HG03442 (cell line): ENCODE results near the gene KCNJ8.

Source experiments
- ATAC-seq: cut with Tn5 transposase; IDR thresholded peaks from one replicate; pipeline ENCODE4 v1.9.1; 2021; ENCODE audit warnings: mild to moderate bottlenecking, moderate library complexity; ENCODE audit not compliant: unreplicated experiment

The KCNJ8 gene

DNA sequence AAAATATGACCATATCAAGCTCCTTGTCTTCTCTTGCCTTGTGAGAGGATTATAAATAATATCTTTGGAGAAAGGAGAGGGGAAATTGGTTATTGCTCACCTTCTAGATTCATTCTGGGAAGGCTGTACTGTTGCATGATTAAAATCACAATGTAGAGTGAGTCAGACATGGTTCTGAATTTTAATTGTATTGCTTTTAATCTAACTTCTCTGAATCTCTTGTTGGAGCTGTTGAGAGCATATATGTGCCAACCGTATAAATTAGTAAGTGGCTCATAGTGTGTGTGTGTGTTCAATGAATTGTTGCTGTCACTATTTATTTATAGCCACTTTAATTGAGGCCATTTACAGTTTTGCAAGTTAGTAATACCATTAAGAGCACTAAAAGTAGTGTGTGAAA is 56.1 kb downstream of the KCNJ8 start:
- ATAC-seq, result no peak

DNA sequence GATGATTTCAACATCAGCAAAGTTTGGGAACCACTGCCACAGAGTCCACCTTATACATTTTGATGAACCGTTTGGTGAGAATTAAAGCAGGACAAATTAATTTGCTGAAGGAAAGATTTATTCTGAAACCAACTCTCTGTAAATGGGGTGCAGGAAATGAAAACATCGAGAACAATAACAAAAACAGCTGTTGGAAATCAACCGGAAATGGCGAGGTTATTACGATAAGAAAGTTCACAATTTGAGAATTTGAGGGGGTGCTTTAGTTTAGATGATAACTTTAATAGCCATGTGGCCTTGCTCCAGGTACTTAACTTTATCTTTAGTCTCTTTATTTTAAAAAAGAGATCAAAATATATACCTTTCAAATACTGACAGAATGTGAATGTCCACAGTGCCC is 56.7 kb downstream of the KCNJ8 start:
- ATAC-seq, result no peak

DNA sequence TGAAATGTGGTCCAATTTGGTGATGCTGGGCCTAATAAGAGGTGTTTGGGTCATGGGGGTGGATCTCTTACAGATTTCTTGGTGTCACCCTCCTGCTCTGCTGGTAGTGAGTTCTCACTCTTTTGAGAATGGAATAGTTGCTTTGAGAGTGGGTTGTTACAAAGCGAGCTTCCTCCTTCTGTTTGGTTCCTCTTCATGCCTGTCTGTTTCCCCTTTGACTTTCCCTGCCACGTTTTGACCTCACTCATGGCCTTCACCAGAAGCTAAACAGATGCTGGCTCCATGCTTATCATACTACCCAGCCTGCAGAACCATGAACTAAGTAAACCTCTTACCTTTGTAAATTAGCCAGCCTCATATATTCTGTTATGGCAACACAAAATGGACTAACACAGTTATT is 59.1 kb downstream of the KCNJ8 start:
- ATAC-seq, result no peak
